GM21447 (cell line): ENCODE measurements around the gene INSRR.

Experiments used
- ATAC-seq: cut with Tn5 transposase; IDR thresholded peaks from one replicate; pipeline ENCODE4 v1.9.1; 2021; ENCODE audit not compliant: unreplicated experiment

Gene INSRR

DNA sequence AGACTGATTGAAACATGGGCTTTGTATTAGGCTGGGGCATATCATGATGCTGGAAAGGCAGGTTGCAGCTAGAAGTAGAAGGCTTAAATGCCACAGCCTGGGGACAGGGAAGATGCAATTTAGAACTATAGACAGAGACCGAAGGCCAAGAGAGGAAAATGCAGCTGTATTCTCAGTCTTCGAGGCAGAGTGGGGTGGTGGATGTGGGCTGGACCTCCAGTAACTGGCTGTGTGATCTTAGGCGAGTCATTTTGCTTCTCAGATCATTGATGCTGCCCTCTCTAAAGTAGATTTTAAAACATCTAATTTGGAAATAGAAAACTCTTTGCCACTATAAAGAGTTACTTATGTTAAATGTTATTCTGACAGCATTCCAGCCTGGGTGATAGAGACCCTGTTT, 24.6 kb downstream of the INSRR start:
- ATAC-seq: no peak

DNA sequence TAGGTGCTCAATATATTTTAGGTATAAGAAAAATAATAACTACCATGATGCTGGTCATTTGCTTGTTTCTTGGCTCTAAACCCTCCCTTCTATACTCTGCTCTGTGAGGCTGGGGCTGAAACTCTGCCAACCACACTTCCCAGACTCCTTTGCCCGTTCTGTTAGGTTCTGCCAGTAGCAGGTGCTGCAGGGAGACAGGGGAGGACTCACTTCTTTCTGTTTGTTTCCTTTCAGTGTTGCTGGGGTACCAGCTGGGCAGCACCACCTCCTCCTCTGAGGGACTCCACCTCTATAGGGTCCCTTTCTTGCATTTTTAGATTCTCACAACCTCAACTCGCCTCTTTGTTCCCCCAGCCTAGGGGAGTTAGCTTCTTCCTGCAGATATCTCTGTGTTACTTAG, 25.3 kb downstream of the INSRR start:
- ATAC-seq: no peak

DNA sequence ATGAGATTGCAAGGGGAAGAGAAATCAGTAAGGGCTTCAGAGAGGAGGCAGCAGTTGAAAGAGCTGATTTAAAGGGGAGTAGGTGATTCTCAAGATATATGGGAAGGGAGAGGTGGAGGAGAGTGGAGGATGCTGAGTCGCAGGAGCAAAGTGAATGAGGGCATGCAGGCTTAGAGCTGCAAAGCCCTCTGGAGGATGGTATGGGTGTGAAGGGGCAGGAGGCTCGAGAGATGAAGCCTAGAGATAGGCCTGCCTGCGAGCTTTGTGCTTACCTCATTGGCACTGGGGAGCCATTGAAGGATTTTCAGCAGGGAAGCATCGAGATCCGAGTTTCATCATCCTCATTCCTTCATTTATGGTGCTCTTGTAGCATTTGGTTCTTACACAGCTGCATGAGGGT, 26.5 kb downstream of the INSRR start:
- no peak for ATAC-seq

DNA sequence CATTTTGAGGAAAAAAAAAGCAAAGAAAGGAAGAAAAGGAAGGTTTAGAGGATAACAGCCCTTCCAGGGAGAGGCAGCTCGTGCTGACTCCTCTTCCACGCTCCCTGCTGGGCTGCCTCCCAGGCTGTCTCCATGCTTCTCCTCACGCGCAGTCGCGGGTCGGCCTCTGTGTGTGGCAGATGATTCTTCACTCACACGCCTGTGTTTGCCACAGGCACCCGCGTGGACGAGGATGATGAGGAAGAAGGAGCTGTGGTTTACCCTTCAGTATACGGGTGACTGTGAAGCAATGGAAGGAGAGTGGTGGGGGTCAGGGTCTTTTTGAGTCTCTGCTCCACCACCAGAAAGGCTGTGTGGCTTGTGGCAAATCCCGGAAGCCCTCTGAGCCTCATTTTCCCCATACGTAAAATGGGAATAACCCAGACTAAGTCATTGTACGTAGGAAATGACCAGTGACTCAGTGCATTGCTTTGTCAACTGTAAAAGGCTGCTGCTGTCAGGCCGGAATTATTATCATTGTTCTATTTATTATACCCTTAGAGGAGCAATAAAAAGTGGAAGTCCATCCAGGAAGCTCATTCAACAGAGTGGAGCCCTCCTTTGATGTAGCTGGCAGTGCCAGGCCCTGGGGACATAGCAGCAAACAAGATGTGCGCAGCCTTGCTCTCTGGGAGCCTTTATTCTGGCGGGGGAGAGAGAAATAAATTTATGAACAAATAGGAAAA, 30.4 kb downstream of the INSRR start:
- ATAC-seq: no peak

DNA sequence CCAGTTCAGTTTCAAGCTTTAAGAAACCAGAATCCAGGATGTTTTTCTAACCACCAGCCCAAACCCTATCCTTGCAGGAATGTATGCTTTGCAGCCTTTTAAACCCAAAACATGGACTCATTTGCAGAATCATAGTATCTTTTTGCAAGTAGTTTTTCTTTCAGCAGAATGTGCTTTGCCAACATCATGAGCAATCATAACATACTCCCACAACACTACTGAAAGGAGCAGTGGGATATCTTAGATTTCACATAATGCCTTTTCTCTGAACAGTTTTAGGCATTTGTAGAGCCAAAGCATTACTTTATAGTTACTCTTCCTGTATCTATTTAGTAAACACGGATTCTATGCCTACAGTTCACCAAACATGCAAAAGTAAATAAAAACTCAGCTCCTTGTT, 32.3 kb downstream of the INSRR start:
- ATAC-seq: no peak

DNA sequence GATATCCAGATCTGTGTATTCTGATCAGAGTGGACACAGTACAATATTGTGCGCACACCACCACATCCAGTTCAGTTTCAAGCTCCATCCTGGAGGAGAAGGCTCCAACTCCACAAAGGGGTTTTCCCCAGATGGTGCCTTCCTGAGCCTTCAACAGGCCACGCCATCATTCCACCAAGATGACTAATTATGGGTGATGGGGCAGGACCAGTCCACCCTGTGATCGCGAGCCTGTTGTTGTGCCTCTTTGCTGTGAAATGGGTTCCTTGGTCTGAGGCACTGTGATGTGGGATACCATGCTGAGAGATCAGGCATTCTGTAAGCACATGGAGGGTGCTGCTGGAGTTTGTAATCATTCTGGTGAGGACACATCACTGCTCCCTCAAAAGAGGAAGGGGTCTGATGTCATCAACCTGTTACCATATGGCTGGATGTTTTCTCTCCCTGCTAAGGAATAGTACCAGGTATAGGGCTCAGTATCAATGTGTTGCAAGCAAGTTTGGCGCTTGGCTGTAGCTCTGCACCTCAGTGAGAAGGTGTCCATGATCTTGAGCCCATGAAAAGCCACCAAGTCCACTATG, 35.6 kb downstream of the INSRR start:
- ATAC-seq: no peak

DNA sequence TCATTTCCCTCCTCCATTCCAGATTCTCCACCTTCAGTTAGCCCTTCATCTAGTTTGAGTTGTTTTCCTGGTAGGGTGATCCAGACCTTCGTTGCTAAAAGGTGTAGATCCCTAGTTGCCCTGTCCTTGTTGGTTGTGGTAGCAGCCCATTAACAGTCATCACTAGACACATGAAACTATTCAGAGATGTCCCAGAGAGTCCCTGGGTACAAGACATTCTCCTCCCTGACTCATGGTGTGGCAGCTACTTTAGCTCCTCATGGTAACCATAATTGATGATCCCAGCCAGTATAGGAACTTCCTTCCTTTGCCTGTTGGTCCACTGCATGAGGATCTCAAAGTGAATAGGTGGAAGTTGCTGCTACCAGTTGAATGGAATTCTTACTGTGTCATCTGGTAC, 36.2 kb downstream of the INSRR start:
- ATAC-seq: no peak

DNA sequence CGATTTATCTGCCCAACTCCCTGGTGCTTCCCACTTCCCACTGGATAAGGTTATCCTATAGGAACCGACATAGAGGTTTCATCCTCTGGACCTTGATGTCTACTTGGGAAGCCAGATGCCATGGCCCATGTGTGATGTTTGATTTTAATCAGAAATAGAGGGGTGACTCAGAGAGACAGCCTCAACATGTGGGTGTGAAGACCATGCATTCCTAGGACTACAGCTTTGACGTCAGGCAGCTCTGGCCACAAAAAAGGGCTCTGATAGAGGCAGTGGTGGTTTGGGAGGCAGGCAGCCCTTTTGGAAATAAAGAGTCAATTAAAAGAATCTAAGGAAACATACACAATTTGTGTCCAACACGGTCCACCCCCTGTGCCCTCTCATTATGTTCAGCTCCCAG, 37.1 kb downstream of the INSRR start:
- no peak for ATAC-seq

DNA sequence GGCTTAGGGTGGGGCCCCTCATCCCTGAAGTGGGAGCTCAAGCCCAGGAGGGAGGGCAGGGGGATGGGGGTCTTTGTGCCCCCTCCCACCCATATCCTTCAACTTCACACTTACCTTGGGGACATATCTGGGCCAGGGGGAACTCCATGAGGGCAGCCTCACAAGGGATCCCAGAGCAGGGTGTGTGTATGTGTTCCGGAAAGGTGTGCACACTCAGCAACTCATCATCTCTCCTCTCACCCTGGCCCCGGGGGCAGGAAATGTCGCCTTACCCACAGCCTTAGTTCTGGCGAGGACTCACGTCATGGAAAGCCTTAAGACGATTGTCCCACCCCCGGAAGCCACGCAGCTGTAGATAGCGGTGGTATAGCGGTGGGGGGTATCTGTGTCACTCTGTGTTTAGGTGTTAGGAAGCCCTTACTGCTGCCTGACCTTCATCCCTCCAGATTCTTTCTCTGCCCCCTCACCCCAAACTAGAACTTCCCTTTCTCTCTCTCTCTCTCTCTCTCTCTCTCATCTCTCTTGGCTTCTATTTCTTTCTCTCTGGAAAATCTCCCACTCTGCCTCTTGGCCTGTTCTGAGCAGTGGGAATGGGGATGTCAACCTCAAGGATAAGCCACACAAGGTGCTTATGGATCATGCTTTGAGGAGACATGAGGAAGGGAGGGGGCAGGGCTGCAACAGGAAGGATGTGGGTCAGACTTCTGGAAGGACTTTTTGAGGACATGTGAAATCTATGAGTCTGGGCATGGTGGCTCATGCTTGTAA, 42.2 kb downstream of the INSRR start, which contains the start of gene SH2D2A:
Gene SH2D2A, minus strand, starts transcription at position 288 of the 768 bp plus-strand sequence. Its CDS starts 140 bp downstream, at position 148.
- ATAC-seq: peak; percentile 67

DNA sequence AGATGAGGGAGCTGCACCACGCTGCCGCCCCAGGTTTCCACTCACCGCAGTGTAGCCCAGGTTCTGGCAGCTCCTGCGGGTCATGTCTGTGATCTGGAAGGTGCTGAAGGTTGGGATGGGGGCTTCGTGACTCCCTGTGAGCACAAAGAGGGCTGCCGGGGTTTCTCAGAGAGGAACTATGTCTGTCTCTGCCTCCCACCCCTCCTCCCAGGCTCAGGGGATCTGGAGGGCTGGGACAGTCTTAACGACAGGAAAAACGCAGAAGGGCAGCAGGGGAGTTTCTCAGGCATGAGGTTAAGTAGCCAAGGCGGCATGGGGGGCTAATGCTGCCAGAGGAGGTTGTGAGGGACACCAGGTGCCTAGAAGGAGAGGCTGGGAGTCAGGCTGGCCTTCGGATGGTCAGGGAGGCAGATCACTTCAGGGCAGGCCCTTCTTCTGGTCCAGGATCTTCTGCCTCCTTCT, 42.9 kb downstream of the INSRR start:
- no peak for ATAC-seq

DNA sequence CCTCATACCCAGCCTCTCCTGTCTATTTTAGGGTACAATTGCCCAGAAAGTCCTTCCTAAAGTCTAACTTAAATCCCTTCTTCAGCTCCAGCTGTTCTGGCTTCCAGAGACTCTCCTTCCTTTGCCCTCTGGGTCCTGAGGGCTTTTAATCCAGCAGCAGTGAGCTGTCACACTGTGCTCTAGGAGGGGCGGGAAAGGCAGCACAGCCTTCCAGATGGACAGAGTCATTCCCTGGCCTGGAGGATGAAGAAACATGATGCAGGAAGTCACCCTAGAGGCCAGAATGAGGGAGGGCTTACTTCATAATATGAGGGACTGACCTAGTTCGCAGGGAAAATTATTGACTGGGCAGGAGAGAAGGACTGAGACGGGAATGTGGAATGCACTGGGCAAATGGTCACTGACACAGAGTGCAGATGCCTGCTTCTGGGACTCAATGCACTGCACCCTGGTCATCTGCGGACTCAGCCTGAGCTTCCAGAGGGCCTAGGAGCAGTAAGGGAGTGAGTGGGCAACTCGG, 43.5 kb downstream of the INSRR start:
- no peak for ATAC-seq

DNA sequence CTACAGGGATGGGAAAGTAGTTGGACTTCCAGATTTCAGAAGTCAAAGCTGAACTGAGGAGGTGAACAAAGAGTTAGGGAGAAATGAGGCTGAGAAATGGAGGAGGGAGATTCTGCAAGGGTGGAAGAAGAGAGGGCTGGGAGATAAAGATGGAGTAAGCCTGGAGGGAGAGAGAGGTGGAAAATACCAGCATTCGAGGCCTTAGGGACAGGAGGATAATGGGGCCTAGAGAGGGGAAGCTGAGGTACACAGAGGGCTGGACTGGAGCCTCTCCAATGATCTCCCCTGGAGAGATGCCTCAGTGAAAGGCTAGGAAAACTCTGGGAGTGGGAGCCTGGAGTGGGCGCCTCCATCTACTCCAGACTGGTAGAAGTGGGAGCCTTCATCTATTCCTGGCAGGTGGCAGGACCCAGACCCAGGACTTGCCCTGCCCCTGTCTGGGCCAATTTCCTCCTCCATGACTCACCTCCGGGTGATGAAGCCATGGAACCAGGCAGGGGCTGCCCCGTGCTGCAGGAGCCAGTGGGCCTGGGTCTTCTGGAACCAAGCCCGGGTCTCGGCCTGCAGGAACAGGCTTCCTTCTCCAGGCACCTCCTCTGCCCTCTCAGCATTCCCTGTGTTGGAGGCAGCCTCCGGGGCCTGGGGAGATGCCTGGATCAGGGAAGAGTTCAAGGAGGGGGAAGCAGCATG, 44.2 kb downstream of the INSRR start:
- no peak for ATAC-seq

DNA sequence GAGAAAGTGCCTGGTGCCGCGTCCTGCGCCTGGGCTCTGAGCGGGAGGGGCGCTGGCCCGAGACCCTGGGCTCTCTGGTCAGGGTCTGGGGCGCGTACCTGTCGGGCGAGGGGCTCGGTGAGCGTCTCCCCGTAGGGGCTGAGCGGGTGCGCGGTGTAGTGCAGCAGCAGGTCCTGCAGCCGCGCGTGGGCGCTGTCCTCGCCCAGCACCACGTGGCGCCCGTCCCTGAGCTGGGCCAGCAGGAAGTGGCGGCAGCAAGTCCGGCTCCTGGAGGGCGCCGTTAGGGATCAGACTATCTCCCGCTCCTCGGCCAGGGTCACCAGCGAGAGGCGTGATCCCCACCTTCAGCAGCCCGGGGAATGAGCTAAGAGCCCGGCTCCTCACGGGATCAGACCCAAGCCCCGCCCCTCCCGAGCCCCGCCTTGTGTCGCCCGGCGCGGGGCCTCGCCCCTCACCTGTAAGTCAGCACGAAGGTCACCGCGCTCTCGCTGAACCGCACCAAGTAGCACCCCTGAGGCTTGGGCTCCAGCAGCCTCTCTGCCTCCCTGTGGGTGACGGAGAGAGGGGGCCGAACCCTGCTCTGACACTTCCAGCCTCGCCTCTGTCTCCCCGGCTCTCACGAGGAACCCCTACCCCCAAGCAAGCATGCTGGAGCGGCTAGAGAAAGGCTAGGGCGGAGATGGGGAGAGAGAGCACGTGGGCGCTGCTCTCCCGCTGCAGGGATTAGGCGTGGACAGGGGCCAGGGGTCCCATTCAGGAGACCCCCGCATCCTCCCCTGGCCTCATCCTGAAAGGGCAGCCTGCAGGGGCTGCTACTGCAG, 45.0 kb downstream of the INSRR start:
- no peak for ATAC-seq

DNA sequence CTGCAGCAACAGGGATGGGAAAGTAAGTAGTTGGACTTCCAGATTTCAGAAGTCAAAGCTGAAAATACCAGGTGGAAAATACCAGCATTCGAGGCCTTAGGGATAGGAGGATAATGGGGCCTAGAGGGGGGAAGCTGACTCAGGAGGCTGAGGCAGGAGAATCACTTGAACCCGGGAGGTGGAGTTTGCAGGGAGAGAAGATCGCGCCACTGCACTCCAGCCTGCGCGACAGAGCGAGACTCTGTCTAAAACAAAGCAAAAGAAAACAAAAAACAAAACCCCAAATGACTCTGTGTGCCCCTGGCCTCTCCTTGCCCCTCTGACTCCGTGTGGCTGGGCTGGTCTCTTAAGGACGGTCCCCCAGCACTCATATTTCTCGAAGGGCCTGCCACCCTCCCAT, 45.6 kb downstream of the INSRR start:
- no peak for ATAC-seq

DNA sequence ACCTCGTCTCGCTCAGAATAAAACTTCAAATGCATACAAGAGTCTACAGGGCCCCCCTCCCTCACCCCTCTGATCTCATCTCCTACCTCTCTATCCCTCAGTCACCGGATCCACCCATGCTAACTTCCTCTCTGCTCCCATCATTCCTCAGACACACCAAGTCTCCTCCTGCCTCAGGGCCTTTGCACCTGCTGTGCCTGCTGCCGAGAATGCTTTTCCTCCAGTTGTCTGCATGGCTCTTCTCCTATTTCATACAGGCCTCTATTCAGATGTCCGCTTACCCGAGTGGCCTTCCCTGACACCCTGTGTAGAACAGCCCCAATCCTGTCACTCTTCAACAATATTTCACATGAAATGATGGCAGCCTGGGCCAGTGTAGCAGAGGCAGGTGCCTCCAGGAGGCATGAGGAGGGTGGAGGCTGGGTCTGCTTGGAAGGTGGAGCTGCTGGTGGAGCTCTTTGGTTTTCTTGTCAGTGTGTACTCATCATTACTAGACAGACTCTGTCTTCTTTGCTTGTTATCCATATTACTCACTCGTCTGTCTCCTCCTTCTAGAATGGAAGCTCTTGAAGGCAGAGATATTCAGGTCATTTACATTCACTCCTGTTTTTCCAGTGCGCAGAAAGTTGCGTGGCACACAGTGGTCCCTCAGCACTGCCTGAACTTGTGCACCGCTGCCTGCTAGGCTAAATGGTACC, 46.5 kb downstream of the INSRR start:
- no peak for ATAC-seq

DNA sequence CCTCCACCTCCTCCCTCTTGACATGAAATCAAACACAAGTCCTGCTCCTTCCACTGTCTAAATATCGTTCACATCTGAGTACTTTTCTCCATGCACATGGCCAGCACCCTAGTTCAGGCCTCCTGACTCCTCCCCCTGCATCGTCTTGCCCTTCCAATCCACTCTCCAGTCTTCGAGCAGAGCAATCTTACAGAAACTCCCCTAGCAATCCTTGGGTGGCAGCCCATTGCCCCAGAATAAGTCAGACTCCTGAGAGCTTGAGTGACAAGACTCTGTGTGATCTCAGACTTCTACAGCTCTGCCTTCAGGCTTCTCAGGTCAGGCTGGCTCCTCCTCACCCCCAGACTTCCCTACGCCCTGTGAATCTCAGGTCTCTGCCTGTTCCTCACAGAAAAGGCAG, 47.7 kb downstream of the INSRR start:
- ATAC-seq: no peak

DNA sequence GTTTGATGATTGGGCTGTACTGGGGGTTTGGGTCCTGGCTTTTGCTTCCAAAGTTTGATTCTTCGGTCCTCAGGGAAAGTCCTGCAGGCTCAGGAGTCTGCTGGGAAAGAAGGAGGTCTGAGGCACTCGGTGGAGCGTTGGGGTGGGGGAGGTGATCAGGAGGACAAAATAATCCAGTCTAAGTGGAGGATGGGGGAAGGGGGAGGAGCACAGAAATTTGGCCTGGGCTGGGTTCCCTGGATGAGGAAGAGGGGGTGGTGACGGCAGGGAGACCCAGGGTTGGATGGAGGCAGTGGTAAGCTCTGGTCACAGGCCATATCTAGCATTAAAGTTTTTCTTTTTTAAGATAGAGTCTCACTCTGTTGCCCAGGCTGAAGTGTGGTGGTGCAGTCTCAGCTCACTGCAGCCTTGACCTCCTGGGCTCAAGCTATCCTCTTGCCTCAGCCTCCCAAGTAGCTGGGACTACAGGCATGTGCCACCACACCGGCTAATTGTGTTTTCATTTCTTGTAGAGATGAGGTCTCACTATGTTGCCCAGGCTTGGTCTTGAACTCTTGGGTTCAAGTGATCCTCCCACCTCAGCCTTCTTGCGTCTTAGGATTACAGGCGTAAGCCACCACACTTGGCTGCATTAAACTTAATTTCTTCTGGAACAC, 49.1 kb downstream of the INSRR start:
- ATAC-seq: no peak

DNA sequence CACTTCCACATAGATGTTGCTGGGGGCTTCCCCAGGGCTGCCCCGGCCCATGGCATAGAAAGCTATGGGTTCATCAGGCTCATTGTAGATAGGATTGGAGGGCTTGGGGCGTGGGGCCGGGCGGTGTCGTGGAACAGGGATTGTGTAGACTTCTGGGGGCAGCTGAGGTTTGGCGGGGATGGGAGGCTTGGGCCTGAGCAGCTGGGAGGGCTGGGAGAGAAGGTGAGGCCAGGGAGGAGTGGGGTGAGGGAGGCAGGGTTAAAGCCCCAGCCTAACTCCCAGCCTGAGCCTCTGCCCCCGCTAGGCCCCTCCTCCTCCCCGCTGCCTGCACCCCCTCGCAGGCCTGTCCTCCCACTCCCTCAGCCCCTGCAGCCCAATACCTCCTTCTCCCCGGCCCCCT, 49.6 kb downstream of the INSRR start:
- ATAC-seq: no peak
